ENCODE results near the gene HNRNPH3. TPM values are rescaled to one million over a fixed set of nuclear protein-coding genes. Genes with fewer than 3 reads are reported as not detected.

HNRNPH3 gene
- total RNA-seq, 1 donor from 2014 or later, result 95.3 TPM

DNA sequence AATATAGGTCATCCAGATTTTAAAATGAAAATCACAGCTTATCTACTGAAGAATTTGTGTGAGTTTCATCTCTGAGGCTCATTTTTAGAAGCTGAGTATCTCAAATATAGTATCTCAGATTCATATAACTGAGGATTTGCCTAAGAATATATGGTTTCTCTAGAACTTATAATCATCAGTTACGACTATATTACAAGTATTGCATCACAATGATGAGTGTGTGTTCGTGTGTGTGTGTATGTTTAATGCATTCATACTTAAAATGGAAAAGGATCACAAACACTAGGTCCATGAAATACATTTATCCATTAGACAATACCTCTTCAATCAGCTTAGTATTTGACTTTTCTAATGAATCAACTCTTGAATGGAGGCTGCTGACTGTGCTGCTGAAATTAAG lies 53.9 kb downstream of the HNRNPH3 start:
- peaks cover 97% of the 10 kb centered on the region for H3K36me3 ChIP-seq
- intact Hi-C loops (cut with DNase I), result no loop called here
- TF ChIP-seq, protein P1, sequence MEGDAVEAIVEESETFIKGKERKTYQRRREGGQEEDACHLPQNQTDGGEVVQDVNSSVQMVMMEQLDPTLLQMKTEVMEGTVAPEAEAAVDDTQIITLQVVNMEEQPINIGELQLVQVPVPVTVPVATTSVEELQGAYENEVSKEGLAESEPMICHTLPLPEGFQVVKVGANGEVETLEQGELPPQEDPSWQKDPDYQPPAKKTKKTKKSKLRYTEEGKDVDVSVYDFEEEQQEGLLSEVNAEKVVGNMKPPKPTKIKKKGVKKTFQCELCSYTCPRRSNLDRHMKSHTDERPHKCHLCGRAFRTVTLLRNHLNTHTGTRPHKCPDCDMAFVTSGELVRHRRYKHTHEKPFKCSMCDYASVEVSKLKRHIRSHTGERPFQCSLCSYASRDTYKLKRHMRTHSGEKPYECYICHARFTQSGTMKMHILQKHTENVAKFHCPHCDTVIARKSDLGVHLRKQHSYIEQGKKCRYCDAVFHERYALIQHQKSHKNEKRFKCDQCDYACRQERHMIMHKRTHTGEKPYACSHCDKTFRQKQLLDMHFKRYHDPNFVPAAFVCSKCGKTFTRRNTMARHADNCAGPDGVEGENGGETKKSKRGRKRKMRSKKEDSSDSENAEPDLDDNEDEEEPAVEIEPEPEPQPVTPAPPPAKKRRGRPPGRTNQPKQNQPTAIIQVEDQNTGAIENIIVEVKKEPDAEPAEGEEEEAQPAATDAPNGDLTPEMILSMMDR (IDR thresholded peaks at IDR 0.05), result no peak
- no peaks in the 10 kb centered on the region for H3K9me3 ChIP-seq
- H3K27ac ChIP-seq, result no peak overlapping the region
- H3K27me3 ChIP-seq, result no peaks in the 10 kb centered on the region
- DNase-seq, result no peak
- no peak for ATAC-seq
- H3K4me1 ChIP-seq, result no peaks in the 10 kb centered on the region
- no peak overlapping the region for H3K4me3 ChIP-seq

Other genes starting within 250 kb of the HNRNPH3 start
- not detected for gene MYPN, start 222.6 kb upstream of the HNRNPH3 start, total RNA-seq
- gene ATOH7, start 100.0 kb upstream of the HNRNPH3 start, total RNA-seq, result not detected
- 2.3 TPM for gene PBLD, start 864 bp downstream of the HNRNPH3 start, total RNA-seq
- 23.1 TPM for gene RUFY2, start 75.2 kb downstream of the HNRNPH3 start, total RNA-seq
- gene DNA2, start 139.9 kb downstream of the HNRNPH3 start, total RNA-seq, result 5.2 TPM
- 36.2 TPM for gene SLC25A16, start 195.5 kb downstream of the HNRNPH3 start, total RNA-seq
- gene TET1, start 228.3 kb downstream of the HNRNPH3 start, total RNA-seq, result 2.1 TPM

Data from upper lobe of right lung (tissue), 1 donor.